Stimulated activated naive B cell treated with anti-CD40 and anti-IgM and Interleukin-4, amounts not matched to agents 10 μg/mL and 1 μg/mL and 100 μg/mL, for 72 hours (primary cell): Measurements from ENCODE around the gene LIPE.
A peak's percentile ranks its signal among the peaks of the same experiment; 100 is the strongest.

ENCODE experiments used
- ATAC-seq, 2 donors: fragments of 150-1000 bp; cut with Tn5 transposase; replicated peaks; 2 replicates each; pipeline ENCODE4 v1.10.0; 2021; ENCODE audit warnings: moderate library complexity in 1 of 2
- DNase-seq: peaks from one replicate; pipeline ENCODE4 v3.0.0; 2021
- H3K27ac Mint-ChIP-seq: one replicate; pipeline ENCODE4 v1.8.0; 2022; ENCODE audit warnings: mild to moderate bottlenecking, mixed read lengths
- H3K27me3 Mint-ChIP-seq, 2 donors: one replicate each; pipeline ENCODE4 v1.8.0; 2022; ENCODE audit warnings: mixed read lengths in 2 of 2
- H3K36me3 Mint-ChIP-seq, 2 donors: one replicate each; pipeline ENCODE4 v1.8.0; 2022; ENCODE audit warnings: mixed read lengths in 2 of 2, mild to moderate bottlenecking in 1 of 2
- H3K4me1 Mint-ChIP-seq, 2 donors: one replicate each; pipeline ENCODE4 v1.8.0; 2022; ENCODE audit warnings: mixed read lengths in 2 of 2, mild to moderate bottlenecking in 1 of 2
- H3K4me3 Mint-ChIP-seq, 2 donors: one replicate each; pipeline ENCODE4 v1.8.0; 2022; ENCODE audit warnings: mild to moderate bottlenecking in 2 of 2, mixed read lengths in 2 of 2, moderate library complexity in 1 of 2
- H3K9me3 Mint-ChIP-seq, 2 donors: one replicate each; pipeline ENCODE4 v1.8.0; 2022; ENCODE audit warnings: mixed read lengths in 2 of 2, mild to moderate bottlenecking in 1 of 2

The LIPE gene, protein sequence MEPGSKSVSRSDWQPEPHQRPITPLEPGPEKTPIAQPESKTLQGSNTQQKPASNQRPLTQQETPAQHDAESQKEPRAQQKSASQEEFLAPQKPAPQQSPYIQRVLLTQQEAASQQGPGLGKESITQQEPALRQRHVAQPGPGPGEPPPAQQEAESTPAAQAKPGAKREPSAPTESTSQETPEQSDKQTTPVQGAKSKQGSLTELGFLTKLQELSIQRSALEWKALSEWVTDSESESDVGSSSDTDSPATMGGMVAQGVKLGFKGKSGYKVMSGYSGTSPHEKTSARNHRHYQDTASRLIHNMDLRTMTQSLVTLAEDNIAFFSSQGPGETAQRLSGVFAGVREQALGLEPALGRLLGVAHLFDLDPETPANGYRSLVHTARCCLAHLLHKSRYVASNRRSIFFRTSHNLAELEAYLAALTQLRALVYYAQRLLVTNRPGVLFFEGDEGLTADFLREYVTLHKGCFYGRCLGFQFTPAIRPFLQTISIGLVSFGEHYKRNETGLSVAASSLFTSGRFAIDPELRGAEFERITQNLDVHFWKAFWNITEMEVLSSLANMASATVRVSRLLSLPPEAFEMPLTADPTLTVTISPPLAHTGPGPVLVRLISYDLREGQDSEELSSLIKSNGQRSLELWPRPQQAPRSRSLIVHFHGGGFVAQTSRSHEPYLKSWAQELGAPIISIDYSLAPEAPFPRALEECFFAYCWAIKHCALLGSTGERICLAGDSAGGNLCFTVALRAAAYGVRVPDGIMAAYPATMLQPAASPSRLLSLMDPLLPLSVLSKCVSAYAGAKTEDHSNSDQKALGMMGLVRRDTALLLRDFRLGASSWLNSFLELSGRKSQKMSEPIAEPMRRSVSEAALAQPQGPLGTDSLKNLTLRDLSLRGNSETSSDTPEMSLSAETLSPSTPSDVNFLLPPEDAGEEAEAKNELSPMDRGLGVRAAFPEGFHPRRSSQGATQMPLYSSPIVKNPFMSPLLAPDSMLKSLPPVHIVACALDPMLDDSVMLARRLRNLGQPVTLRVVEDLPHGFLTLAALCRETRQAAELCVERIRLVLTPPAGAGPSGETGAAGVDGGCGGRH

DNA sequence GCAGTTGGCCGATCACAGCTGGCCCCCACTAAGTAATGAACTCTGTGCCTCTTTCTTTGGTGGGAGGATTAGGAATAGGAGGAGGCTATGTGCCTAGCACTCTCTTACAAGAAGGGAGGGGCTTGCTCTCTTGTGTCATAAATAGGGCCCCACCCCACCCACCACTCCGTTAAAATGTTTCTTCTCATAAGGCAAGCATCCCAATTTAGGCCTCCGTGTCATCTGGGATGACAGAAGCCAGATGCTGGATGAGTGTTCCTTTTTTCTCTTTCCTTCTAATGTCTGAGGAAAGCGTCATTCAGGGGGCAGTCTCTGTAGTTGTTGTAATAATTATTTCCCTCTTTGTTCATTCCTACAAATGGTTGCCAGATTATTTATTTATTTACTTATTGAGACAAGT is at the start of gene LIPE:
Gene LIPE, minus strand, starts transcription at position 76 of the 400 bp plus-strand sequence. CDS start 239 bp downstream, outside the sequence.
- H3K27ac Mint-ChIP-seq: peak within 1 kb of the TSS; percentile 5
- peaks cover 13 to 24% of the 10 kb centered on the region in 2 donors for H3K4me1 Mint-ChIP-seq
- no peak for ATAC-seq
- peaks cover 0 to 6% of the 10 kb centered on the region in 2 donors for H3K27me3 Mint-ChIP-seq
- DNase-seq: no peak
- H3K9me3 Mint-ChIP-seq: peaks cover 0 to 3% of the 10 kb centered on the region in 2 donors
- peaks cover 0 to 4% of the 10 kb centered on the region in 2 donors for H3K36me3 Mint-ChIP-seq
- no peak within 1 kb of the TSS for H3K4me3 Mint-ChIP-seq

DNA sequence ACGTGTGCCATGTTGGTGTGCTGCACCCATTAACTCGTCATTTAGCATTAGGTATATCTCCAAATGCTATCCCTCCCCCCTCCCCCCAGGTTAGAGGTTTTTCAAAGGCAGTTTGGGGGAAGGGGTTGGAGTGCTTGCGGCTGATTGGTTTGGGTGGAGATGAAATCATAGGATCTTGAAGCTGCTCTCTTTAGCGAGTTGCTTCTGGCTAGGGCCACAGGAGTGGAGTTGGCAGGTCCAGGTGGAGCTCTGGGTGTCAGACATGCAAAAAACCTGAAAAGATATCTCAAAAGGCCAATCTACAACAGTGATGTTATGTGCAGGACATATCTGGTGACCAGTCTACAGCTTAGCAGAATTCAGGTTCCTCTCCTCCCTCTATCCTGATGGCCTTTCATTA is 48.2 kb upstream of the LIPE start:
- no peaks in the 10 kb centered on the region for H3K27me3 Mint-ChIP-seq
- no peaks in the 10 kb centered on the region for H3K36me3 Mint-ChIP-seq
- no peak for ATAC-seq
- H3K4me3 Mint-ChIP-seq: no peak overlapping the region
- no peak for DNase-seq
- no peak overlapping the region for H3K27ac Mint-ChIP-seq
- no peaks in the 10 kb centered on the region for H3K9me3 Mint-ChIP-seq
- H3K4me1 Mint-ChIP-seq: peaks cover under 1 to 2% of the 10 kb centered on the region in 2 donors

DNA sequence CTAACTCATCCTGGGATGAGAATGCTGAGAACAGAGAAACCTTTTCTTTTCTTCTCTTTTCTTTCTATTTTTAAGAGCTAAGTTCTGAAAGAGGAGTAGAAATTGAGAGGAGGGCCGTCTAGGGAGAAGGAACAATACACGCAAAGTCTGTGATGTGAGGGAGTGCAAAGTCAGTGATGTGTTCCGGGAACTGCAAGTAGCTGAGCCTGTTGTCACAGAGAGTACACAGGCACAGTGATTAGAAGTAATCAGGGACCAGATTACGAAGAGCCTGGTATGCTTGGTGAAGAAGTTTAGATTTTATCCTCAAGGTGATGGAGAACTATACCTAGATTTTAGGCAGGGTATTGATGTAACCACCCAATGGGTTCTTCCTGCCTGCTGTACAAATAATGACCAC is 47.6 kb upstream of the LIPE start:
- Mint-ChIP-seq H3K27ac (no peak overlapping the region), H3K4me3 (no peak overlapping the region), H3K4me1 (peaks cover 2 to 5% of the 10 kb centered on the region in 2 donors), H3K36me3 (no peaks in the 10 kb centered on the region), H3K9me3 (no peaks in the 10 kb centered on the region), H3K27me3 (no peaks in the 10 kb centered on the region)
- ATAC-seq (no peak), DNase-seq (no peak)

DNA sequence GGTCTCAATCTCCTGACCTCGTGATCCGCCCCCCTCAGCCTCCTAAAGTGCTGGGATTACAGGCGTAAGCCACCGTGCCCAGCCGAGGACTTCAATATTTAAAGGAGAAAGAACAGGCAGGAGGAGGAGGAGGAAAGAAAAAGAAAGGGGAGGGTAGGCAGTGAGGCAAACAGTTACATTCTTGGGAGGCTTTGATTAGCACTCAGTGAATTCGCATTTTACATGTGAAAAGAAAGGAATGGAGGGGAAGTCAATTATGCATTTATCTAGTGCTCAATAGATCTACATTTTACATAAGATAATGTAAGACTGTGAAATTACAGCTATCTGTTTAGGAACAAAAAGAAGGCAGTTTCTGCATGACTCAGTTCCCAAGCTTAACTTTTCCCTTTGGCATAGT is 46.5 kb upstream of the LIPE start:
- no peaks in the 10 kb centered on the region for H3K36me3 Mint-ChIP-seq
- H3K4me3 Mint-ChIP-seq: no peak overlapping the region
- H3K9me3 Mint-ChIP-seq: no peaks in the 10 kb centered on the region
- H3K27ac Mint-ChIP-seq: no peak overlapping the region
- ATAC-seq (no peak), DNase-seq (no peak)
- H3K27me3 Mint-ChIP-seq: no peaks in the 10 kb centered on the region
- peaks cover 4 to 9% of the 10 kb centered on the region in 2 donors for H3K4me1 Mint-ChIP-seq

DNA sequence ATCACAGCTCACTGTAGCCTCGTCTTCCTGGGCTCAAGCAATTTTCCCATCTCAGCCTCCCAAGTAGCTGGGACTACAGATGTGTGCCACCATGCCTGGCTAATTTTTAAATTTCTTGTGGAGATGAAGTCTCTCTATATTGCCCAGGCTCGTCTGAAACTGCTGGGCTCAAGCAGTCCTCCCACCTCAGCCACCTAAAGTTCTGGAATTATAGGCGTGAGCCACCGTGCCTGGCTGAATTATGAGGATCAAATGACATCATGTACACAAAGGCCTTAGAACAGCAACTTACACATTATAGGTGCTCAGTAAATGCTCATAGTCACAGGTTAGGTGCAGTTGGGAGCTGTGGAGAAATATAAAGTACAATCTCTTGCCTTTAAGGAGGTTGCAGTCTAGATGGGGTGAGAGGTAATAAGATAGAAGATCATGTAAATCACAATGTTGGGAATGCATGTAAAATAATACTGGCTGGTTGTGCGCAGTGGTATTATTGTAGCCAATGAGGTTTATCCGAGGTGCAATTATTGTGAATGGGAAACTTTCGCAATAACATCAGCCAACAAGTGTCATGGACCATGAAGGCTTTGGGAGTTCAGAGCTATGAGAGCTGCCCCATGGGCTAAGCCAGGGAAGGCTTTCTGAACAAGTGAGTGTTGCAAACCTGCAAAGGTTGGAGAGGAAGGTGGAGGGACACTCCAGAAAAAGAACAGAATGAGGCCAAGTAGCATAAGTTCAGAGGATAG is 45.4 kb upstream of the LIPE start:
- ATAC-seq: no peak

DNA sequence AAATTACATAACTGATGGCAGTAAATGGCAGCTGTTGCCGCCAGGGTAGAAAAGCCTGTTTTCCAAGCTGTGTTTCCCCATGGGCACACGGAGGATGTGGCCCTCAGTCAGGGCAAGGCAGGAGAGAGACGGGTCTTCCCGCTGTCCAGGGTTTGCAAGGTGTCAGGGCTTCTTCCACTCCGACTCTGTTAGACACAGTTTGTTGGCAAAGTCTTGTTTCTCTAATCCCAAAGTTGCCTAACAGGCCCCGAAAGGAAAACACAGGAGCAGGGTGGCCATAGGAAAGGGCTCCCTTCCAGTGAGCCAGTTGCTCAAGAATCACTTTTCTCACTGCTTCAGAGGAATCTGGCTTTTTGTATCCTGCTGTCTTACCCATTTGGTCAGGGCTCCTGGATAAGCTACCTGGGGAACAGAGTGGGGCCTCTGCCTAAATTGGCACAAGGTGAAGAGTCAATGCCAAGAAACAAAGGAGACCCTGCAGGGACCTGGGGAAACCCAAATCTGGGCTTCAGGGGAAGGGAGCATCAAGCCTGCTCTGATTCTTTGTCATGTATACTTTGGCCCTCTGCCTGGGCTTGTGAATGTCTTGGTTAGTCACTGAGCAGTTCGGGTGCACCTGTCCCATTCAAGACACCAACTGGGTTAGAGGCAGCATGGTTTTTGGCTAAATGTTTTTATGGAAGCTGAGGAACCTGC is 44.5 kb upstream of the LIPE start:
- Mint-ChIP-seq H3K4me3 (no peak overlapping the region), H3K9me3 (no peaks in the 10 kb centered on the region), H3K27me3 (no peaks in the 10 kb centered on the region), H3K4me1 (peaks cover 18 to 25% of the 10 kb centered on the region in 2 donors), H3K27ac (no peak overlapping the region), H3K36me3 (no peaks in the 10 kb centered on the region)
- ATAC-seq (no peak), DNase-seq (no peak)

More for the DNA sequence above, 45.4 kb upstream of the LIPE start:
- peaks cover 10 to 16% of the 10 kb centered on the region in 2 donors for H3K4me1 Mint-ChIP-seq
- no peaks in the 10 kb centered on the region for H3K27me3 Mint-ChIP-seq
- no peaks in the 10 kb centered on the region for H3K36me3 Mint-ChIP-seq
- DNase-seq: no peak
- H3K27ac Mint-ChIP-seq: no peak overlapping the region
- H3K9me3 Mint-ChIP-seq: no peaks in the 10 kb centered on the region
- no peak overlapping the region for H3K4me3 Mint-ChIP-seq

DNA sequence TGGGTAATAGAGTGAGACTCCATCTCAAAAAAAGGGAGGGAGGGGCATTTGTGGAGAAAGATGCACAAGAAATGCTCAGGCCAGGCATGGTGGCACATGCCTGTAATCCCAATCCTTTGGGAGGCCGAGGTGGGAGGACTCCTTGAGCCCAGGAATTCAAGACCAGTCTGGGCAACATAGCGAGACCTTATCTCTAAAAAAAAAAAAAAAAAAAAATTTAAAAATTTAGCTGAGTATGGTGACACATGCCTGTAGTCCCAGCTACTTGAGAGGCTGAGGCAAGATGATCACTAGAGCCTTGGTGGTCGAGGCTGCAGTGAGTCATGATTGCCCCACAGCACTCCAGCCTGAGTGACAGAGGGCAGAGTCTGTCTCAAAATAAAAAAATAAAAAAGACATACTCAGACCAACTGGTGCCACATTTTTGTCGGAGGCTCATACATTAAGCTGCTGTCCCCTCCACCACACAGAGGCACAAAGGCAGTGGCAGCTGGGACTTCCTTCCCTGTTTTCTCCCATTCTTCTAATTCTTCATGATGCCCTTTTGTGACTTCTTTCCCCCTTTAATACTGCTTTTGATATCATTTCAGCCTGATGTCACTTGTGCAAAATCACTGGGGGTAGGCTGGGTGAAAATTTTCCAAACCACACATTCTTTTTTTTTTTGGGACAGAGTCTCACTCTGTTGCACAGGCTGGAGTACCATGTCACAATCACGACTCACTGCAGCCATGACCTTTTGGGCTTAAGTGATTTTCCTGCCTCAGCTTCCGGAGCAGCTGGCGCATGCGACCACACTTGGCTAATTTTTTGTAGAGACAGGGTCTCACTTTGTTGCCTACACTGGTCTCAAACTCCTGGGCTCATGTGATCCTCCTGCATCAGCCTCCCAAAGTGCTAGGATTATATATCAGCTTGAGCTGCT is 42.4 kb upstream of the LIPE start:
- Mint-ChIP-seq H3K27ac (peak overlapping the region; percentile 48), H3K4me1 (peaks cover 34 to 46% of the 10 kb centered on the region in 2 donors), H3K9me3 (no peaks in the 10 kb centered on the region), H3K27me3 (no peaks in the 10 kb centered on the region), H3K4me3 (no peak overlapping the region), H3K36me3 (no peaks in the 10 kb centered on the region)
- ATAC-seq (peak; percentile 20 to 25), DNase-seq (no peak)

DNA sequence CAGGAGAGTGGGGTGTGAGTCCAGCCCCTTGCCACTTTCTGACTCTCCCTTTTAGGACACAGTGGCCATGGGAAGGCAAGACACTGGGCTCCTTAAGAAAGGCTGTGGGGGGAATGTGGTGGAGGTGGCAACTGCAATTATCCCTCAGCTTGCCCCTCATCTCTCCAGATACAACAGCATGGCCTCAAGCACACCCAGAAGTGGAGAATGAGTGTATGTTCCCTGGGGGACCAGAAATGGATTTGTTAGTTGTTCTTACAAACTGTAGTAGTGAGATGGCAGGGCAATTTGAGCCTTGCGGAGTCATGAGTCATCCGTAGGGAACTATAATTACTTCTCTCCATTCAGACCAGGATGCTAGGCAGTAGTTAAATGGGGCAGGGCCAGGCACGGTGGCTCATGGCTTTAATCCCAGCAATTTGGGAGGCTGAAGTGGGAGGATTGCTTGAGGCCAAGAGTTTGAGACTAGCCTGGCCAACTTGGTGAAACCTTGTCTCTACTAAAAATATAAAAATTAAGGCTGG is 41.1 kb upstream of the LIPE start:
- Mint-ChIP-seq H3K4me1 (peaks cover 34 to 49% of the 10 kb centered on the region in 2 donors), H3K9me3 (no peaks in the 10 kb centered on the region), H3K4me3 (no peak overlapping the region), H3K27ac (no peak overlapping the region), H3K36me3 (no peaks in the 10 kb centered on the region), H3K27me3 (no peaks in the 10 kb centered on the region)
- no peak for ATAC-seq
- no peak for DNase-seq

DNA sequence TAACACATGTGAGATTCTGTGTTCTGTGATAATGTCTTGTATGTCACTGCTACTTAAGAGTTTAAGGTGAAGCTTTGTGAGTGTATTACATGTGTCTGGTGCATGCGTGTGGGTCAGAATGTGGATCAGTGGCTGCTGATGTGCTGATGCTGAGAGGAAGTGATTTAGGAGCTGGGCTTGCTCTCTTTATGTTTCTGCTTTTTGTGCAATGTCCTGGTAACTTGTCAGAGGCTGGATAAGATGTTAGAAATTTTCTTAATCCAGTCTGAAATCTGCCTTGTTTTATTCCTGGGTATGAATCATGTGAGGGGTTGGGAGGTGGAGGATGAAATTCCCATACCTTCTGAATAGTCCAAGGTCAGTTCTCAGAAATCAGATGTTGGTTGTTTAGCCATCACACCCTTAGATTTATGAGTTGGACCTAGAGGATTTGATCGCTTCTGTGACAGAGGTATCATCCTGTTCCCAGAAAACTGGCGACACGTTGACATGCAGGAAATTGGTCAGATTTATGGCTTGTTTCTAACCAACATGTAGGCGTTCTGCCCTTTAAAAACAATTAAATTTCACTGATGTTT is 40.1 kb upstream of the LIPE start:
- ATAC-seq (no peak), DNase-seq (no peak)
- Mint-ChIP-seq H3K27me3 (no peaks in the 10 kb centered on the region), H3K36me3 (no peaks in the 10 kb centered on the region), H3K4me3 (no peak overlapping the region), H3K27ac (no peak overlapping the region), H3K9me3 (no peaks in the 10 kb centered on the region), H3K4me1 (peaks cover 42 to 58% of the 10 kb centered on the region in 2 donors)

DNA sequence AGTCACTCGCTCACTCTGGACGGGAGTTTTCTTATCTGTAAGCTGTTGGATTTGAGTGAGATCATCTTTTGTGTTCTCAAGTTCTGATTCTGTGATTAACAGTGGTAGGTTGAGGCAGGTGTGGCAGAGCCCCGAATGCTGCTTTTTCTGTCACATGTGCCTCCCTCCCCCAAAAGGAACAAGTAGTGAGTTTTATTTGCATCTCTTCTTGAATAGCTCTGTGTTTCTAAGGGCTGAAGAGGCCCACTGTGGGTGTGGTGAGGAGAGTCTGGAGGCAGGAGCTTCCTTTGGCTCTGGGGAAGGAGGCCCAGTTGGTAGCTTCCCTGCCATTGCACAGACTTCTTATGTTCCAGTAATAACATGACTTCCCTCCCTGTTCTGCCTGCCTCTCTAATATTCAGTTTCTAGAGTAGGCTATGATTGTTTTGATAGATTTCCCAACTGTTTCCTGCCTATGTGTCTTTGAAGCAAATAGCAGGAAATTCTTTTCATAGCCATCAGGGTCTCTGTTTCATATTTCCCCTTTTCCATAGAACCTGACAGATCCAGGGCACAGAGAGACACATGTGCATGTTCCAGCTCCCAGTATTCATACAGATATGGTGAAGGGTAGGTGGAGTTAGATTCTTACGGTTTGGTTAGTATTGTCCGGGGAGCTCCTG is 39.5 kb upstream of the LIPE start:
- Mint-ChIP-seq H3K9me3 (no peaks in the 10 kb centered on the region), H3K27ac (peak overlapping the region; percentile 85), H3K4me3 (no peak overlapping the region), H3K27me3 (no peaks in the 10 kb centered on the region), H3K4me1 (peaks cover 44 to 64% of the 10 kb centered on the region in 2 donors), H3K36me3 (no peaks in the 10 kb centered on the region)
- ATAC-seq (no peak), DNase-seq (no peak)

DNA sequence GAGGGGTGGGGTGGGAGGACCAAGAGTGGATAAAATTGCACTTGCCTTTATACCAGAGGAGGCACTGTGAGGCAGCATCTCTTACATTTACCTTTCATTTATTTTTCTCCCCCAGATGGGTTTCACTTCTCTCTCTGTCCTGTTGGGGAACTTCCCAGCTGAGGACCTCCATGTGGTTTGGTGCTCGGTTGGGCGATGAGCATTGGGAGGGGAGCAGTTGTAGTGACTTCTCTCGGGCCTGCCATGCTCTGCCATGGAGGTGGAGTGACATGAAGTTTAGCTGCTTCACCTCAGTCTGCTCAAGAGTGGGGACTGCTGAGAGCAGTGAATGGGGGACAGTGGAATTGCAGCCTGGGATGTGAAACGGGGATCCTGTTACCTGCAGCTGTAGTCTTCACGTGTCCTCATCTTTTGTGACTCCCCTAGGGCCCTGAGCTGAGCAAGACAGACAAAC is 38.7 kb upstream of the LIPE start:
- peak overlapping the region in 1 of 2 donors; percentile 23 for H3K4me3 Mint-ChIP-seq
- no peaks in the 10 kb centered on the region for H3K36me3 Mint-ChIP-seq
- peak; percentile 71 for DNase-seq
- no peaks in the 10 kb centered on the region for H3K27me3 Mint-ChIP-seq
- no peaks in the 10 kb centered on the region for H3K9me3 Mint-ChIP-seq
- peaks cover 44 to 65% of the 10 kb centered on the region in 2 donors for H3K4me1 Mint-ChIP-seq
- peak overlapping the region; percentile 85 for H3K27ac Mint-ChIP-seq
- ATAC-seq: peak; percentile 94 to 97
